ENCODE results near the gene SLC41A2.

Gene SLC41A2

GRCh38 chr12:104929977-104930376, 28.1 kb downstream of the SLC41A2 start:
- no peak for DNase-seq

GRCh38 chr12:104929368-104929767, 28.7 kb downstream of the SLC41A2 start:
- no peak for DNase-seq

GRCh38 chr12:104928036-104928745, 29.9 kb downstream of the SLC41A2 start:
- no peak for DNase-seq

- no peak for DNase-seq
Measured at GRCh38 chr12:104925501-104925900, 32.6 kb downstream of the SLC41A2 start.

- DNase-seq: no peak
Measured at GRCh38 chr12:104921340-104921739, 36.8 kb downstream of the SLC41A2 start.

- no peak for DNase-seq
Measured at GRCh38 chr12:104911942-104912341, 46.1 kb downstream of the SLC41A2 start.

- DNase-seq: no peak
Measured at GRCh38 chr12:104910196-104910840, 47.8 kb downstream of the SLC41A2 start.

GRCh38 chr12:104909761-104910160, 48.3 kb downstream of the SLC41A2 start:
- no peak for DNase-seq

Data from activated CD4-positive, alpha-beta T cell treated with anti-CD3 and anti-CD28 coated beads, Interleukin-2, amount 50 U/mL, for 1 hour (primary cell).